HG03575 (cell line): ENCODE measurements around the gene NCAPH2.

Experiments
- ATAC-seq: cut with Tn5 transposase; IDR thresholded peaks from one replicate; pipeline ENCODE4 v1.9.1; 2021; ENCODE audit not compliant: unreplicated experiment, insufficient number of reproducible peaks, low FRiP score; ENCODE audit errors: extremely low read depth

Gene NCAPH2

GRCh38 chr22:50542416-50542927, 34.4 kb downstream of the NCAPH2 start:
- no peak for ATAC-seq

- ATAC-seq: no peak
Observed at GRCh38 chr22:50544078-50544745, 36.2 kb downstream of the NCAPH2 start.

GRCh38 chr22:50544746-50545253, 36.8 kb downstream of the NCAPH2 start:
- ATAC-seq: no peak

GRCh38 chr22:50545522-50546325, 37.7 kb downstream of the NCAPH2 start, which contains the start of gene KLHDC7B:
Gene KLHDC7B (plus strand): TSS chr22:50545899. CDS start chr22:50546244, 345 bp downstream.
- ATAC-seq: no peak

GRCh38 chr22:50546326-50547262, 38.6 kb downstream of the NCAPH2 start:
- no peak for ATAC-seq

GRCh38 chr22:50547263-50547985, 39.4 kb downstream of the NCAPH2 start:
- no peak for ATAC-seq

- ATAC-seq: no peak
Observed at GRCh38 chr22:50548040-50548920, 40.3 kb downstream of the NCAPH2 start.

GRCh38 chr22:50548921-50549790, 41.1 kb downstream of the NCAPH2 start:
- ATAC-seq: no peak

GRCh38 chr22:50550395-50550794, 42.4 kb downstream of the NCAPH2 start:
- ATAC-seq: no peak

GRCh38 chr22:50551160-50551752, 43.2 kb downstream of the NCAPH2 start:
- ATAC-seq: no peak

- ATAC-seq: no peak
Observed at GRCh38 chr22:50553310-50553709, 45.3 kb downstream of the NCAPH2 start.

- no peak for ATAC-seq
Observed at GRCh38 chr22:50556703-50557102, 48.7 kb downstream of the NCAPH2 start.

GRCh38 chr22:50560034-50560433, 52.0 kb downstream of the NCAPH2 start:
- no peak for ATAC-seq

- ATAC-seq: no peak
Observed at GRCh38 chr22:50561401-50562358, 53.7 kb downstream of the NCAPH2 start.
